GM21825 (cell line): ENCODE measurements around the gene GATC.

Experiments
- ATAC-seq: cut with Tn5 transposase; IDR thresholded peaks from one replicate; pipeline ENCODE4 v1.9.1; 2021; ENCODE audit warnings: mild to moderate bottlenecking, moderate library complexity; ENCODE audit not compliant: unreplicated experiment

The GATC gene

GRCh38 chr12:120495731-120496412, 49.6 kb downstream of the GATC start, which contains the start of gene DYNLL1:
Gene DYNLL1, plus strand, starts transcription at chr12:120496113. Its CDS starts 309 bp downstream, at chr12:120496422.
- ATAC-seq = peak; percentile 91

- peak; percentile 1 for ATAC-seq
Measured at GRCh38 chr12:120496413-120497340, 50.4 kb downstream of the GATC start.

- ATAC-seq = no peak
Measured at GRCh38 chr12:120497524-120498150, 51.4 kb downstream of the GATC start.

- ATAC-seq = no peak
Measured at GRCh38 chr12:120498870-120499515, 52.7 kb downstream of the GATC start.

GRCh38 chr12:120500581-120500980, 54.3 kb downstream of the GATC start:
- no peak for ATAC-seq

- no peak for ATAC-seq
Measured at GRCh38 chr12:120504587-120504986, 58.3 kb downstream of the GATC start.

GRCh38 chr12:120508537-120508936, 62.3 kb downstream of the GATC start:
- no peak for ATAC-seq
